PC-9 (cell line): ENCODE measurements around the gene EYS. TPM values are rescaled to one million over a fixed set of nuclear protein-coding genes. Genes with fewer than 3 reads are reported as not detected.
"Not testable (repeated sequence)": the region's sequence is repeated elsewhere in the genome, so short reads cannot be mapped to it uniquely, and the experiment has no call there.

Source experiments
- BruUV-seq: library from RNA; stranded (reverse); fragments of 400-500 nt; replicated peaks from 2 replicates; lab custom pipeline; 2021; lab: Mats Ljungman, UMichigan
- CTCF ChIA-PET: fragments of 300-600 bp; sonication (Branson Sonifier 250); formaldehyde crosslinking; loops from one replicate; lab custom pipeline; 2022; ENCODE audit warnings: antibody characterized with exemption; lab: Charles Lee
- POLR2A ChIA-PET: fragments of 300-600 bp; sonication (Branson Sonifier 250); formaldehyde crosslinking; loops from one replicate; lab custom pipeline; 2022; ENCODE audit warnings: antibody characterized with exemption; ENCODE audit not compliant: unreplicated experiment; lab: Charles Lee
- DNase-seq, 2 experiments: peaks; one replicate each; pipeline versions ENCODE4 v3.0.0 to v3.0.0-alpha.2; 2015 to 2022; ENCODE audit warnings: mixed read lengths in 1 of 2
- H2AFZ ChIP-seq: fragments of 200-600 bp; sonication (generic); 2 replicates; pipeline ENCODE4 v1.8.1; 2017; ENCODE audit warnings: antibody characterized with exemption
- H3F3A ChIP-seq: fragments of 200-600 bp; sonication (generic); 2 replicates; pipeline ENCODE4 v1.8.1; 2017; ENCODE audit warnings: antibody characterized with exemption, mild to moderate bottlenecking, low read depth; ENCODE audit not compliant: insufficient read depth
- H3K27ac ChIP-seq: fragments of 200-600 bp; sonication (generic); 2 replicates; pipeline ENCODE4 v1.6.1; 2016; ENCODE audit warnings: mixed run types
- H3K27me3 ChIP-seq: fragments of 200-600 bp; sonication (generic); 2 replicates; pipeline ENCODE4 v1.6.1; 2016; ENCODE audit warnings: low read depth, mixed run types; ENCODE audit not compliant: insufficient read depth
- H3K36me3 ChIP-seq: fragments of 200-600 bp; sonication (generic); 2 replicates; pipeline ENCODE4 v1.6.1; 2016; ENCODE audit warnings: low read depth, mixed run types
- H3K4me1 ChIP-seq: fragments of 200-600 bp; sonication (generic); replicated peaks from 2 replicates; pipeline ENCODE4 v1.6.1; 2016; ENCODE audit warnings: mixed run types; ENCODE audit not compliant: insufficient read depth
- H3K4me2 ChIP-seq: fragments of 200-600 bp; sonication (generic); 2 replicates; pipeline ENCODE4 v1.6.1; 2017; ENCODE audit warnings: mixed run types
- H3K4me3 ChIP-seq: fragments of 200-600 bp; sonication (generic); 2 replicates; pipeline ENCODE4 v1.6.1; 2016; ENCODE audit warnings: mixed run types
- H3K79me2 ChIP-seq: fragments of 200-600 bp; sonication (generic); 2 replicates; pipeline ENCODE4 v1.6.1; 2017; ENCODE audit warnings: low read depth, mixed run types
- H3K9me2 ChIP-seq: fragments of 200-600 bp; sonication (generic); 2 replicates; pipeline ENCODE4 v1.8.1; 2017; ENCODE audit warnings: mild to moderate bottlenecking; ENCODE audit not compliant: insufficient read depth
- H3K9me3 ChIP-seq: fragments of 200-600 bp; sonication (generic); 2 replicates; pipeline ENCODE4 v1.8.1; 2016; ENCODE audit warnings: low read depth; ENCODE audit not compliant: insufficient read depth
- H4K20me1 ChIP-seq: fragments of 200-600 bp; sonication (generic); 2 replicates; pipeline ENCODE4 v1.8.1; 2017; ENCODE audit not compliant: insufficient read depth
- EZH2 ChIP-seq: fragments of 200-600 bp; sonication (generic); IDR thresholded peaks from 2 replicates; pipeline ENCODE4 v1.8.0; 2017; ENCODE audit warnings: antibody characterized with exemption, low read depth
- intact Hi-C: fragments of 100-400 bp; cut with micrococcal nuclease; formaldehyde crosslinking; loops from one replicate; pipeline ENCODE4 v1.10.0; 2022; ENCODE audit not compliant: unreplicated experiment
- total RNA-seq: library from RNA; stranded (reverse); gene quantifications from 2 replicates; pipeline ENCODE4 v1.2.3, GENCODE V29; 2021
- TF ChIP-seq, protein P1 (sequence below): fragments of 200-600 bp; sonication (generic); conservative IDR thresholded peaks from 2 replicates; pipeline ENCODE4 v1.6.1; 2017; ENCODE audit warnings: mixed run types, antibody characterized with exemption, mild to moderate bottlenecking, moderate library complexity

The EYS gene
- total RNA-seq, 1 experiment from 2014 or later, result not detected

DNA sequence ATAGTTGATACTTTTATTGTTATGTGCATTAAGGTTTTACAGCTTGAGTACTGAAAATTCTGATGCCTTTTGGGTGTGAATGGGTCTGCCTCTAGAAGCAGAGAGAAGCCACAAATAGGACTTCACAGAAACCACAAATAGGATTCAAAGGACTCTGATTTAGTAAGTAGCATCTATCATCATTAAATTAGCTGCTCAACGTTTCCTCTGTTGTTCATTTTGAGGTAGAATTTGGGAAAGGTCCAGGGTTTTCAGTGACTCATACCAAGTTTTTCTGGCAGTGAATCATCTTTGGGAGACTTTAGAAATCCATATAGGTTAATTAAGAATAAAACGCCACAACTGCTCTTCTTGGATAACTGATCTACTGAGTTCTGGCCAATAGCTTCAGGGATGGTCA, 1966.3 kb downstream of the EYS start:
- CTCF ChIA-PET, result no interaction called here
- Histone ChIP-seq H3K4me2 (no peak overlapping the region), H3K27me3 (no peaks in the 10 kb centered on the region), H2AFZ (no peak overlapping the region), H3K9me2 (no peaks in the 10 kb centered on the region), H3K27ac (no peak overlapping the region), H3K79me2 (no peaks in the 10 kb centered on the region), H4K20me1 (no peaks in the 10 kb centered on the region), H3K4me3 (no peak overlapping the region), H3K9me3 (0 out of 2 replicates have a peak, but pooled peaks cover 4% of the 10 kb centered on the region), H3F3A (peaks cover 15% of the 10 kb centered on the region), H3K36me3 (no peaks in the 10 kb centered on the region), H3K4me1 (peaks cover 27% of the 10 kb centered on the region)
- intact Hi-C loops, result no loop called here
- peak; percentile 12 to 58 for DNase-seq
- no peak for TF ChIP-seq EZH2
- TF ChIP-seq, protein P1, sequence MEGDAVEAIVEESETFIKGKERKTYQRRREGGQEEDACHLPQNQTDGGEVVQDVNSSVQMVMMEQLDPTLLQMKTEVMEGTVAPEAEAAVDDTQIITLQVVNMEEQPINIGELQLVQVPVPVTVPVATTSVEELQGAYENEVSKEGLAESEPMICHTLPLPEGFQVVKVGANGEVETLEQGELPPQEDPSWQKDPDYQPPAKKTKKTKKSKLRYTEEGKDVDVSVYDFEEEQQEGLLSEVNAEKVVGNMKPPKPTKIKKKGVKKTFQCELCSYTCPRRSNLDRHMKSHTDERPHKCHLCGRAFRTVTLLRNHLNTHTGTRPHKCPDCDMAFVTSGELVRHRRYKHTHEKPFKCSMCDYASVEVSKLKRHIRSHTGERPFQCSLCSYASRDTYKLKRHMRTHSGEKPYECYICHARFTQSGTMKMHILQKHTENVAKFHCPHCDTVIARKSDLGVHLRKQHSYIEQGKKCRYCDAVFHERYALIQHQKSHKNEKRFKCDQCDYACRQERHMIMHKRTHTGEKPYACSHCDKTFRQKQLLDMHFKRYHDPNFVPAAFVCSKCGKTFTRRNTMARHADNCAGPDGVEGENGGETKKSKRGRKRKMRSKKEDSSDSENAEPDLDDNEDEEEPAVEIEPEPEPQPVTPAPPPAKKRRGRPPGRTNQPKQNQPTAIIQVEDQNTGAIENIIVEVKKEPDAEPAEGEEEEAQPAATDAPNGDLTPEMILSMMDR, result no peak
- POLR2A ChIA-PET, result no interaction called here
- BruUV-seq, result no TSS peak

DNA sequence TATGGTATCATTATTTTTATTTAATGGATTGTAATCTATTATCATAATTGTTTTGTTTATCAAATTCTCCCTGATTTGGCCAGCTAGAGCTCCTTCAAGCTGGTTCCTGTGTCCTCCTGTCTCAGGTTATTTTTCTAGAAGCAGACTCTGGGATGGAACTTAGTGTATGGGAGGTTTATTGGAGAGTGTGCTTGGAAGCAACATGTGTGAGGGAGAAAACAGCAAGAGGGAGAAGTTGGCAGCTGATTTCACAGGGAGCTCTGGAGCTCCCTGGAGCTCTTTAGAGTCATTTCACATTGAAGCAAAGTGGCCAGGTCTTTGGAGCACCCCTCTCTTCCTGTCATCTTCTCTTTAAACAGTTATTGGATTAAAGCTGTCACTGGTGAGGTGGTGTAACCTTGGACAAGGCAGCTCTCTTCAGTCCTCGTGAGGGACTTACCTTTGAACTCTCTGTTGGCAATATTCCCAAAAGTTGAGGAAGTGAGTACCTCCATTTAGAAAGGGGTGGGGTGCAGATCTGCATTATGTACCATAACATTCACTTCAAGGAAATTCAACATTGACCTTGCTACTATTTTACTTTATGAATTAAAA, 1967.8 kb downstream of the EYS start:
- TF ChIP-seq, protein P1, result no peak
- no peak for TF ChIP-seq EZH2
- DNase-seq, result no peak
- POLR2A ChIA-PET, result no interaction called here

DNA sequence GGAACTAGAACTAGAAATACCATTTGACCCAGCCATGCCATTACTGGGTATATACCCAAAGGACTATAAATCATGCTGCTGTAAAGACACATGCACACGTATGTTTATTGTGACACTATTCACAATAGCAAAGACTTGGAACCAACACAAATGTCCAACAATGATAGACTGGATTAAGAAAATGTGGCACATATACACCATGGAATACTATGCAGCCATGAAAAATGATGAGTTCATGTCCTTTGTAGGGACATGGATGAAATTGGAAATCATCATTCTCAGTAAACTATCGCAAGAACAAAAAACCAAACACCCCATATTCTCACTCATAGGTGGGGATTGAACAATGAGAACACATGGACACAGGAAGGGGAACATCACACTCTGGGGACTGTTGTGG, 1968.8 kb downstream of the EYS start:
- H2AFZ ChIP-seq, intact Hi-C loops, POLR2A ChIA-PET, DNase-seq, H3K4me3 ChIP-seq, H3K27me3 ChIP-seq, BruUV-seq, H3K79me2 ChIP-seq, H3K9me2 ChIP-seq, H3K27ac ChIP-seq, H3K36me3 ChIP-seq, CTCF ChIA-PET, H3K9me3 ChIP-seq, H4K20me1 ChIP-seq, H3K4me2 ChIP-seq: not testable (repeated sequence)
- peaks cover 15% of the 10 kb centered on the region for H3F3A ChIP-seq
- peaks cover 27% of the 10 kb centered on the region for H3K4me1 ChIP-seq

More for the DNA sequence above, 1967.8 kb downstream of the EYS start:
- H4K20me1 ChIP-seq, result peaks cover 2% of the 10 kb centered on the region; the same call in 1 of the 2 replicates
- intact Hi-C loops, result no loop called here
- H3K36me3 ChIP-seq, result no peaks in the 10 kb centered on the region
- no peaks in the 10 kb centered on the region for H3K27me3 ChIP-seq
- H3K27ac ChIP-seq, result no peak overlapping the region
- no peaks in the 10 kb centered on the region for H3K79me2 ChIP-seq
- peaks cover 15% of the 10 kb centered on the region for H3F3A ChIP-seq
- H3K4me3 ChIP-seq, result no peak overlapping the region
- no peak overlapping the region for H2AFZ ChIP-seq
- peaks cover 27% of the 10 kb centered on the region for H3K4me1 ChIP-seq
- 0 out of 2 replicates have a peak, but pooled peaks cover 8% of the 10 kb centered on the region for H3K9me3 ChIP-seq
- H3K4me2 ChIP-seq, result no peak overlapping the region
- no peaks in the 10 kb centered on the region for H3K9me2 ChIP-seq
- CTCF ChIA-PET, result no interaction called here
- BruUV-seq, result no TSS peak
